Caco-2 (cell line): ENCODE data around the gene TEX12. TPM values are rescaled to one million over a fixed set of nuclear protein-coding genes. Genes with fewer than 3 reads are reported as not detected.

ENCODE experiments used
- BruUV-seq: library from RNA; stranded (reverse); fragments of 400-500 nt; replicated peaks from 2 replicates; lab custom pipeline; 2021; lab: Mats Ljungman, UMichigan
- CTCF ChIA-PET: fragments of 300-600 bp; sonication (Branson Sonifier 250); formaldehyde crosslinking; loops from one replicate; lab custom pipeline; 2022; ENCODE audit warnings: antibody characterized with exemption; lab: Charles Lee
- POLR2A ChIA-PET: fragments of 300-600 bp; sonication (Branson Sonifier 250); formaldehyde crosslinking; loops from one replicate; lab custom pipeline; 2022; ENCODE audit warnings: antibody characterized with exemption; lab: Charles Lee
- DNase-seq, 2 experiments: peaks; one replicate each; pipeline versions ENCODE4 v3.0.0 to v3.0.0-alpha.2; 2020 to 2022
- H3K27me3 ChIP-seq: replicated peaks from 2 replicates; pipeline ENCODE4 v1.6.0; 2011; ENCODE audit warnings: low read length; ENCODE audit not compliant: control insufficient read depth, insufficient read depth
- H3K36me3 ChIP-seq: 2 replicates; pipeline ENCODE4 v1.5.1; 2011; ENCODE audit warnings: low read length; ENCODE audit not compliant: control insufficient read depth, insufficient read depth
- H3K4me1 ChIP-seq: fragments of 250-450 bp; sonication (Bioruptor Pico); 2 replicates; pipeline ENCODE4 v1.5.1; 2020; ENCODE audit warnings: mild to moderate bottlenecking
- H3K4me3 ChIP-seq: 2 replicates; pipeline ENCODE4 v1.5.1; 2011; ENCODE audit warnings: low read depth, mild to moderate bottlenecking, control low read depth, low read length
- H3K9me3 ChIP-seq: fragments of 250-450 bp; sonication (Bioruptor Pico); 2 replicates; pipeline ENCODE4 v1.5.1; 2020; ENCODE audit warnings: mild to moderate bottlenecking, moderate library complexity
- H3K27ac Mint-ChIP-seq: one replicate; pipeline ENCODE4 v1.8.0; 2022; ENCODE audit warnings: mixed read lengths; ENCODE audit not compliant: unreplicated experiment
- H3K27me3 Mint-ChIP-seq: one replicate; pipeline ENCODE4 v1.8.0; 2022; ENCODE audit warnings: mixed read lengths; ENCODE audit not compliant: insufficient read depth, unreplicated experiment
- H3K36me3 Mint-ChIP-seq: one replicate; pipeline ENCODE4 v1.8.0; 2022; ENCODE audit warnings: mild to moderate bottlenecking, mixed read lengths; ENCODE audit not compliant: insufficient read depth, unreplicated experiment
- H3K4me1 Mint-ChIP-seq: one replicate; pipeline ENCODE4 v1.8.0; 2022; ENCODE audit warnings: low read depth, mixed read lengths; ENCODE audit not compliant: unreplicated experiment
- H3K4me3 Mint-ChIP-seq: one replicate; pipeline ENCODE4 v1.8.0; 2022; ENCODE audit warnings: mild to moderate bottlenecking, moderate library complexity, mixed read lengths; ENCODE audit not compliant: unreplicated experiment
- H3K9me3 Mint-ChIP-seq: one replicate; pipeline ENCODE4 v1.8.0; 2022; ENCODE audit warnings: mixed read lengths; ENCODE audit not compliant: unreplicated experiment
- intact Hi-C: fragments of 100-400 bp; cut with micrococcal nuclease; formaldehyde crosslinking; loops from one replicate; pipeline ENCODE4 v1.10.0; 2022; ENCODE audit not compliant: unreplicated experiment
- total RNA-seq: library from RNA; stranded (reverse); gene quantifications from 2 replicates; pipeline ENCODE4 v1.2.3, GENCODE V29; 2022
- TF ChIP-seq, protein P1 (sequence below), 2 experiments: fragments of 200-600 bp in 1 of 2; IDR thresholded peaks; 1 replicate in 1 of 2; 2 replicates in 1 of 2; pipeline versions ENCODE4 v1.5.1 to v1.8.0; 2011 to 2022; ENCODE audit warnings: antibody characterized with exemption in 1 of 2, control low read depth in 1 of 2, inconsistent platforms in 1 of 2, low read depth in 1 of 2, low read length in 1 of 2, mild to moderate bottlenecking in 1 of 2, moderate library complexity in 1 of 2; ENCODE audit not compliant: insufficient read depth in 1 of 2, severe bottlenecking in 1 of 2, unreplicated experiment in 1 of 2

The TEX12 gene
- total RNA-seq, 1 experiment from 2014 or later: not detected

GRCh38 chr11:112200252-112200651 lies 33.1 kb downstream of the TEX12 start:
- DNase-seq: no peak
- no peak overlapping the region for H3K4me3 Mint-ChIP-seq
- no peaks in the 10 kb centered on the region for H3K9me3 Mint-ChIP-seq
- peaks cover 2% of the 10 kb centered on the region for H3K27me3 Mint-ChIP-seq
- Histone ChIP-seq H3K4me3 (no peak overlapping the region), H3K27me3 (no peaks in the 10 kb centered on the region), H3K9me3 (no peaks in the 10 kb centered on the region), H3K36me3 (no peaks in the 10 kb centered on the region), H3K4me1 (peaks cover 9% of the 10 kb centered on the region; the same call in 1 of the 2 replicates)
- ChIA-PET CTCF (no interaction called here), POLR2A (no interaction called here)
- intact Hi-C loops: no loop called here
- no peaks in the 10 kb centered on the region for H3K4me1 Mint-ChIP-seq
- BruUV-seq: no TSS peak
- TF ChIP-seq, protein P1, sequence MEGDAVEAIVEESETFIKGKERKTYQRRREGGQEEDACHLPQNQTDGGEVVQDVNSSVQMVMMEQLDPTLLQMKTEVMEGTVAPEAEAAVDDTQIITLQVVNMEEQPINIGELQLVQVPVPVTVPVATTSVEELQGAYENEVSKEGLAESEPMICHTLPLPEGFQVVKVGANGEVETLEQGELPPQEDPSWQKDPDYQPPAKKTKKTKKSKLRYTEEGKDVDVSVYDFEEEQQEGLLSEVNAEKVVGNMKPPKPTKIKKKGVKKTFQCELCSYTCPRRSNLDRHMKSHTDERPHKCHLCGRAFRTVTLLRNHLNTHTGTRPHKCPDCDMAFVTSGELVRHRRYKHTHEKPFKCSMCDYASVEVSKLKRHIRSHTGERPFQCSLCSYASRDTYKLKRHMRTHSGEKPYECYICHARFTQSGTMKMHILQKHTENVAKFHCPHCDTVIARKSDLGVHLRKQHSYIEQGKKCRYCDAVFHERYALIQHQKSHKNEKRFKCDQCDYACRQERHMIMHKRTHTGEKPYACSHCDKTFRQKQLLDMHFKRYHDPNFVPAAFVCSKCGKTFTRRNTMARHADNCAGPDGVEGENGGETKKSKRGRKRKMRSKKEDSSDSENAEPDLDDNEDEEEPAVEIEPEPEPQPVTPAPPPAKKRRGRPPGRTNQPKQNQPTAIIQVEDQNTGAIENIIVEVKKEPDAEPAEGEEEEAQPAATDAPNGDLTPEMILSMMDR (IDR thresholded peaks at IDR 0.05; ENCODE audit: insufficient read depth in 1 of 2, low read depth in 1 of 2, low read length in 1 of 2, severe bottlenecking in 1 of 2, unreplicated experiment in 1 of 2): no peak
- no peaks in the 10 kb centered on the region for H3K36me3 Mint-ChIP-seq
- H3K27ac Mint-ChIP-seq: no peak overlapping the region

DNA sequence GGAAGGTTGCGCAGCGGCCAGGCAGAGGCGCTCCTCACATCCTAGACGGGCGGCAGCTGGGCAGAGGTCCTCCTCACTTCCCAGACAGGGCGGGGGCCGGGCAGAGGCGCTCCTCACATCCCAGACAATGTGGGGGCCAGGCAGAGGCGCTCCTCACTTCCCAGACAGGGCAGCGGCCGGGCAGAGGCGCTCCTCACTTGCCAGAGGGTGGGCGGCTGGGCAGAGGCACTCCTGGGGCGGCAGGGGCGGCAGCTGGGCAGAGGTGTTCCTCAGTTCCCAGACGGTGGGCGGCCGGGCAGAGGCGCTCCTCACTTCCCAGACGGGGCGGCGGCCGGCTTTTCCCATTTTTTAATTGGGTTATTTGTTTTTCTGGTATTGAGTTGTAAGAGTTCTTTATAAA lies 38.9 kb downstream of the TEX12 start:
- Mint-ChIP-seq H3K27ac (no peak overlapping the region), H3K4me1 (no peaks in the 10 kb centered on the region), H3K27me3 (peaks cover 8% of the 10 kb centered on the region), H3K4me3 (no peak overlapping the region), H3K36me3 (no peaks in the 10 kb centered on the region), H3K9me3 (no peaks in the 10 kb centered on the region)
- TF ChIP-seq, protein P1 (IDR thresholded peaks at IDR 0.05; ENCODE audit: insufficient read depth in 1 of 2, low read depth in 1 of 2, low read length in 1 of 2, severe bottlenecking in 1 of 2, unreplicated experiment in 1 of 2): no peak
- BruUV-seq: no TSS peak
- Histone ChIP-seq H3K4me1 (no peaks in the 10 kb centered on the region), H3K36me3 (no peaks in the 10 kb centered on the region), H3K27me3 (no peaks in the 10 kb centered on the region), H3K4me3 (no peak overlapping the region), H3K9me3 (0 out of 2 replicates have a peak, but pooled peaks cover 8% of the 10 kb centered on the region)
- POLR2A ChIA-PET: no interaction called here
- CTCF ChIA-PET: no interaction called here
- intact Hi-C loops: no loop called here
- DNase-seq: no peak

DNA sequence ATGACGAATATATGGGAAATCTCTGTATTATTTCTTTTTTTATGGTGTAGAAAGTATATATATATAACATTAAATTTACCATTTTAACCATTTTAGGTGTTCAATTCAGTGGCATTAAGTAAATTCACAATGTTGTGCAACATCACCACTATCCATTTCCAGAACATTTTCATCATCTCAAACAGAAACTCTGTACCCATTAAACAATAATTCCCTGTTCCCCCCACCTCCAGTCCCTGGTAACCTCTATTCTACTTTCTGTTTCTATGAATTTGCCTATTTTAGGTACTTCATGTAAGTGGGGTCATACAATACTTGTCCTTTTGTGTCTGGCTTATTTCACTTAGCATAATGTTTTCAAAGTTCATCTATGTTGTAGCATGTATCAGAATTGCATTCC lies 43.7 kb downstream of the TEX12 start:
- Mint-ChIP-seq H3K4me3 (no peak overlapping the region), H3K27me3 (peaks cover 6% of the 10 kb centered on the region), H3K9me3 (no peaks in the 10 kb centered on the region), H3K27ac (no peak overlapping the region), H3K4me1 (peaks cover 7% of the 10 kb centered on the region), H3K36me3 (no peaks in the 10 kb centered on the region)
- Histone ChIP-seq H3K4me1 (peaks cover 13% of the 10 kb centered on the region), H3K27me3 (no peaks in the 10 kb centered on the region), H3K9me3 (0 out of 2 replicates have a peak, but pooled peaks cover 8% of the 10 kb centered on the region), H3K36me3 (no peaks in the 10 kb centered on the region), H3K4me3 (no peak overlapping the region)
- POLR2A ChIA-PET: no interaction called here
- CTCF ChIA-PET: no interaction called here
- intact Hi-C loops: loop anchor here (10.0 kb wide), 1 partner anchor 244 kb away; no protein-coding TSS in a partner anchor
- TF ChIP-seq, protein P1 (IDR thresholded peaks at IDR 0.05; ENCODE audit: insufficient read depth in 1 of 2, low read depth in 1 of 2, low read length in 1 of 2, severe bottlenecking in 1 of 2, unreplicated experiment in 1 of 2): no peak
- DNase-seq: no peak
- no TSS peak for BruUV-seq
